Measurements from ENCODE around the gene ADGRE1.

DNA sequence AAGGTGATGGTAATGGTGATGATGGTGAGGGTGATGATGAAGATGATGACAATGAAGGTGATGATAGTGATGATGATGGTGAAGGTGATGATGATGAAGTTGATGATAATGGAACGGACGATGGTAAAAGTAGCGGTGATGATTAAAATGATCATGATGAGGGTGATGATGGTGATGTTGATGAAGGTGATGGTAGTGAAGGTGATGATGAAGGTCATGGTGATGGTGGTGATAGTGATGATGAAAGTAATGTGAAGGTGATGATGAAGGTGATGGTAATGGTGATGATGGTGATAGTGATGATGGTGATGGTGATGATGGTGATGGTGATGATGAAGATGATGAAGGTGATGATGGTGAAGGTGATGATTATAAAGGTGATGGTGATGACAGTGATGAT is 67.7 kb downstream of the ADGRE1 start:
- TF ChIP-seq CTCF (IDR thresholded peaks at IDR 0.05; ENCODE audit: control extremely low read depth in 1 of 3, insufficient read depth in 1 of 3, low read depth in 1 of 3, low read length in 3 of 3): no peak
- no peak for TF ChIP-seq JUND (IDR thresholded peaks at IDR 0.05; ENCODE audit: low read length)
- TF ChIP-seq RNF2 (IDR thresholded peaks at IDR 0.05; ENCODE audit: borderline replicate concordance, low read depth, low read length, missing control alignments, poor library complexity, severe bottlenecking): no peak
- no peak for TF ChIP-seq RAD21 (IDR thresholded peaks at IDR 0.05 in 1 of 2, conservative IDR thresholded peaks at IDR 0.05 in 1 of 2; ENCODE audit: low read depth in 2 of 2, low read length in 2 of 2)

Data from H1 (cell line).